ENCODE results near the gene DAGLA.

- TF ChIP-seq CTCF (conservative IDR thresholded peaks at IDR 0.05) (no peak), EZH2 (IDR thresholded peaks at IDR 0.05; ENCODE audit: low read depth) (no peak)
These were observed 27.4 kb downstream of the DAGLA start for GRCh38 chr11:61707574-61707973.

Measured in PC-9 (cell line).